GM19468 (cell line): ENCODE measurements around the gene KIAA0753.
"Not testable (repeated sequence)": the region's sequence is repeated elsewhere in the genome, so short reads cannot be mapped to it uniquely, and the experiment has no call there.

Source experiments
- ATAC-seq: cut with Tn5 transposase; IDR thresholded peaks from one replicate; pipeline ENCODE4 v1.9.1; 2021; ENCODE audit warnings: mild to moderate bottlenecking, moderate library complexity, moderate number of reproducible peaks; ENCODE audit not compliant: unreplicated experiment; ENCODE audit errors: extremely low read depth

KIAA0753 gene

GRCh38 chr17:6603744-6604325 lies 36.7 kb downstream of the KIAA0753 start:
- ATAC-seq, result no peak

- ATAC-seq, result no peak
Observed at GRCh38 chr17:6602141-6602540, 38.4 kb downstream of the KIAA0753 start.

GRCh38 chr17:6599364-6599763 lies 41.1 kb downstream of the KIAA0753 start:
- no peak for ATAC-seq

- no peak for ATAC-seq
Observed at GRCh38 chr17:6597727-6598126, 42.8 kb downstream of the KIAA0753 start.

GRCh38 chr17:6596941-6597340 lies 43.6 kb downstream of the KIAA0753 start:
- ATAC-seq, result no peak

- ATAC-seq, result no peak
Observed at GRCh38 chr17:6596511-6596910, 44.0 kb downstream of the KIAA0753 start.

- no peak for ATAC-seq
Observed at GRCh38 chr17:6596081-6596480, 44.4 kb downstream of the KIAA0753 start.

GRCh38 chr17:6593371-6593770 lies 47.1 kb downstream of the KIAA0753 start:
- not testable (repeated sequence) for ATAC-seq

GRCh38 chr17:6592173-6592572 lies 48.3 kb downstream of the KIAA0753 start:
- ATAC-seq, result no peak

- ATAC-seq, result no peak
Observed at GRCh38 chr17:6591599-6592158, 48.8 kb downstream of the KIAA0753 start.

GRCh38 chr17:6589266-6589946 lies 51.1 kb downstream of the KIAA0753 start:
- no peak for ATAC-seq

GRCh38 chr17:6588165-6588564 lies 52.3 kb downstream of the KIAA0753 start:
- no peak for ATAC-seq

- no peak for ATAC-seq
Observed at GRCh38 chr17:6587310-6587709, 53.2 kb downstream of the KIAA0753 start.

- no peak for ATAC-seq
Observed at GRCh38 chr17:6583411-6583810, 57.1 kb downstream of the KIAA0753 start.

GRCh38 chr17:6580625-6581024 lies 59.9 kb downstream of the KIAA0753 start:
- ATAC-seq, result no peak

- ATAC-seq, result no peak
Observed at GRCh38 chr17:6578491-6578890, 62.0 kb downstream of the KIAA0753 start.

GRCh38 chr17:6577686-6578263 lies 62.7 kb downstream of the KIAA0753 start:
- ATAC-seq, result no peak

- no peak for ATAC-seq
Observed at GRCh38 chr17:6576038-6576785, 64.3 kb downstream of the KIAA0753 start.

GRCh38 chr17:6575596-6575988 lies 64.9 kb downstream of the KIAA0753 start:
- ATAC-seq, result no peak

- ATAC-seq, result no peak
Observed at GRCh38 chr17:6574687-6575595, 65.6 kb downstream of the KIAA0753 start.
